Measurements from ENCODE around the gene CDCP1. TPM values are rescaled to one million over a fixed set of nuclear protein-coding genes. Genes with fewer than 3 reads are reported as not detected.
"Not testable (repeated sequence)": the region's sequence is repeated elsewhere in the genome, so short reads cannot be mapped to it uniquely, and the experiment has no call there.

The CDCP1 gene
- total RNA-seq, 1 donor from 2014 or later, result 3.2 TPM

GRCh38 chr3:45088543-45089358 lies 57.4 kb downstream of the CDCP1 start:
- H3K9me3 Mint-ChIP-seq, result no peaks in the 10 kb centered on the region
- H3K4me1 Mint-ChIP-seq, result peaks cover 6% of the 10 kb centered on the region
- peak overlapping the region; percentile 48 for H3K27ac Mint-ChIP-seq
- peaks cover 39% of the 10 kb centered on the region for H3K27me3 Mint-ChIP-seq
- intact Hi-C loops (cut with micrococcal nuclease), result no loop called here
- DNase-seq, result no peak
- no peak overlapping the region for H3K4me3 Mint-ChIP-seq
- peaks cover 14% of the 10 kb centered on the region for H3K36me3 Mint-ChIP-seq (ENCODE audit: low read depth)

- intact Hi-C loops (cut with micrococcal nuclease), result no loop called here
- Mint-ChIP-seq H3K4me3 (no peak overlapping the region), H3K36me3 (ENCODE audit: low read depth) (peaks cover 14% of the 10 kb centered on the region), H3K27me3 (peaks cover 31% of the 10 kb centered on the region), H3K4me1 (peaks cover 6% of the 10 kb centered on the region), H3K27ac (no peak overlapping the region), H3K9me3 (no peaks in the 10 kb centered on the region)
- DNase-seq, result no peak
Measured at GRCh38 chr3:45087155-45087554, 59.0 kb downstream of the CDCP1 start.

- Mint-ChIP-seq H3K27ac (no peak overlapping the region), H3K36me3 (ENCODE audit: low read depth) (peaks cover 14% of the 10 kb centered on the region), H3K27me3 (peaks cover 32% of the 10 kb centered on the region), H3K4me3 (no peak overlapping the region), H3K4me1 (peaks cover 7% of the 10 kb centered on the region), H3K9me3 (peaks cover 3% of the 10 kb centered on the region)
- intact Hi-C loops (cut with micrococcal nuclease), result no loop called here
- DNase-seq, result no peak
Measured at GRCh38 chr3:45084820-45085816, 61.1 kb downstream of the CDCP1 start.

- H3K9me3 Mint-ChIP-seq, result peaks cover 6% of the 10 kb centered on the region
- intact Hi-C loops (cut with micrococcal nuclease), result no loop called here
- peaks cover 11% of the 10 kb centered on the region for H3K36me3 Mint-ChIP-seq (ENCODE audit: low read depth)
- no peak overlapping the region for H3K4me3 Mint-ChIP-seq
- no peak overlapping the region for H3K27ac Mint-ChIP-seq
- peaks cover 33% of the 10 kb centered on the region for H3K27me3 Mint-ChIP-seq
- DNase-seq, result no peak
- peaks cover 6% of the 10 kb centered on the region for H3K4me1 Mint-ChIP-seq
Measured at GRCh38 chr3:45084361-45084760, 61.8 kb downstream of the CDCP1 start.

- peaks cover 6% of the 10 kb centered on the region for H3K9me3 Mint-ChIP-seq
- H3K4me1 Mint-ChIP-seq, result peaks cover 4% of the 10 kb centered on the region
- H3K36me3 Mint-ChIP-seq (ENCODE audit: low read depth), result peaks cover 7% of the 10 kb centered on the region
- intact Hi-C loops (cut with micrococcal nuclease), result no loop called here
- no peak for DNase-seq
- H3K4me3 Mint-ChIP-seq, result no peak overlapping the region
- H3K27ac Mint-ChIP-seq, result no peak overlapping the region
- peaks cover 30% of the 10 kb centered on the region for H3K27me3 Mint-ChIP-seq
Measured at GRCh38 chr3:45083023-45083422, 63.2 kb downstream of the CDCP1 start.

- intact Hi-C loops (cut with micrococcal nuclease), result no loop called here
- Mint-ChIP-seq H3K9me3 (peaks cover 6% of the 10 kb centered on the region), H3K27me3 (peaks cover 29% of the 10 kb centered on the region), H3K4me1 (peaks cover 4% of the 10 kb centered on the region), H3K4me3 (no peak overlapping the region), H3K36me3 (ENCODE audit: low read depth) (peaks cover 5% of the 10 kb centered on the region), H3K27ac (no peak overlapping the region)
- DNase-seq, result no peak
Measured at GRCh38 chr3:45082142-45082538, 64.0 kb downstream of the CDCP1 start.

GRCh38 chr3:45081506-45082141 lies 64.6 kb downstream of the CDCP1 start:
- no peak overlapping the region for H3K27ac Mint-ChIP-seq
- peaks cover 4% of the 10 kb centered on the region for H3K4me1 Mint-ChIP-seq
- intact Hi-C loops (cut with micrococcal nuclease), result no loop called here
- H3K27me3 Mint-ChIP-seq, result peaks cover 28% of the 10 kb centered on the region
- no peak overlapping the region for H3K4me3 Mint-ChIP-seq
- no peak for DNase-seq
- H3K9me3 Mint-ChIP-seq, result peaks cover 6% of the 10 kb centered on the region
- peaks cover 5% of the 10 kb centered on the region for H3K36me3 Mint-ChIP-seq (ENCODE audit: low read depth)

GRCh38 chr3:45080824-45081223 lies 65.4 kb downstream of the CDCP1 start:
- peaks cover 5% of the 10 kb centered on the region for H3K36me3 Mint-ChIP-seq (ENCODE audit: low read depth)
- intact Hi-C loops (cut with micrococcal nuclease), result no loop called here
- H3K4me3 Mint-ChIP-seq, result no peak overlapping the region
- H3K9me3 Mint-ChIP-seq, result peaks cover 6% of the 10 kb centered on the region
- no peak for DNase-seq
- peaks cover 4% of the 10 kb centered on the region for H3K4me1 Mint-ChIP-seq
- no peak overlapping the region for H3K27ac Mint-ChIP-seq
- peaks cover 33% of the 10 kb centered on the region for H3K27me3 Mint-ChIP-seq

GRCh38 chr3:45079715-45080114 lies 66.5 kb downstream of the CDCP1 start:
- DNase-seq, result no peak
- intact Hi-C loops (cut with micrococcal nuclease), result no loop called here
- Mint-ChIP-seq H3K9me3 (peaks cover 6% of the 10 kb centered on the region), H3K36me3 (ENCODE audit: low read depth) (peaks cover 5% of the 10 kb centered on the region), H3K4me3 (no peak overlapping the region), H3K27me3 (peaks cover 36% of the 10 kb centered on the region), H3K4me1 (peaks cover 4% of the 10 kb centered on the region), H3K27ac (no peak overlapping the region)

GRCh38 chr3:45078910-45079522 lies 67.2 kb downstream of the CDCP1 start:
- Mint-ChIP-seq H3K27ac (no peak overlapping the region), H3K36me3 (ENCODE audit: low read depth) (peaks cover 5% of the 10 kb centered on the region), H3K9me3 (peaks cover 11% of the 10 kb centered on the region), H3K27me3 (peaks cover 36% of the 10 kb centered on the region), H3K4me3 (no peak overlapping the region), H3K4me1 (peaks cover 4% of the 10 kb centered on the region)
- DNase-seq, result peak; percentile 60
- intact Hi-C loops (cut with micrococcal nuclease), result no loop called here

GRCh38 chr3:45078256-45078655 lies 67.9 kb downstream of the CDCP1 start:
- intact Hi-C loops (cut with micrococcal nuclease); H3K36me3 Mint-ChIP-seq (ENCODE audit: low read depth); H3K27ac Mint-ChIP-seq; H3K4me3 Mint-ChIP-seq; DNase-seq; H3K4me1 Mint-ChIP-seq: not testable (repeated sequence)
- peaks cover 35% of the 10 kb centered on the region for H3K27me3 Mint-ChIP-seq
- peaks cover 14% of the 10 kb centered on the region for H3K9me3 Mint-ChIP-seq

GRCh38 chr3:45075821-45076625 lies 70.2 kb downstream of the CDCP1 start:
- H3K36me3 Mint-ChIP-seq (ENCODE audit: low read depth), result peaks cover 7% of the 10 kb centered on the region
- peaks cover 35% of the 10 kb centered on the region for H3K27me3 Mint-ChIP-seq
- no peak for DNase-seq
- intact Hi-C loops (cut with micrococcal nuclease), result no loop called here
- peaks cover 14% of the 10 kb centered on the region for H3K9me3 Mint-ChIP-seq
- H3K4me3 Mint-ChIP-seq, result no peak overlapping the region
- H3K4me1 Mint-ChIP-seq, result peaks cover 4% of the 10 kb centered on the region
- H3K27ac Mint-ChIP-seq, result no peak overlapping the region

- no peak overlapping the region for H3K4me3 Mint-ChIP-seq
Measured at GRCh38 chr3:45071075-45071474, 75.1 kb downstream of the CDCP1 start.

More at GRCh38 chr3:45071075-45071474, 75.1 kb downstream of the CDCP1 start:
- Mint-ChIP-seq H3K9me3 (peaks cover 8% of the 10 kb centered on the region), H3K27me3 (peaks cover 26% of the 10 kb centered on the region), H3K36me3 (ENCODE audit: low read depth) (peaks cover 1% of the 10 kb centered on the region), H3K4me1 (peaks cover 14% of the 10 kb centered on the region), H3K27ac (no peak overlapping the region)
- intact Hi-C loops (cut with micrococcal nuclease), result no loop called here
- no peak for DNase-seq

Data from activated CD4-positive, alpha-beta T cell treated with anti-CD3 and anti-CD28 coated beads, Interleukin-2, amount 10 ng/mL, durations not matched to agents 24 days and 14 days (primary cell).